ENCODE measurements around the gene FAAH2.
"Not testable (repeated sequence)": the region's sequence is repeated elsewhere in the genome, so short reads cannot be mapped to it uniquely, and the experiment has no call there.

DNA sequence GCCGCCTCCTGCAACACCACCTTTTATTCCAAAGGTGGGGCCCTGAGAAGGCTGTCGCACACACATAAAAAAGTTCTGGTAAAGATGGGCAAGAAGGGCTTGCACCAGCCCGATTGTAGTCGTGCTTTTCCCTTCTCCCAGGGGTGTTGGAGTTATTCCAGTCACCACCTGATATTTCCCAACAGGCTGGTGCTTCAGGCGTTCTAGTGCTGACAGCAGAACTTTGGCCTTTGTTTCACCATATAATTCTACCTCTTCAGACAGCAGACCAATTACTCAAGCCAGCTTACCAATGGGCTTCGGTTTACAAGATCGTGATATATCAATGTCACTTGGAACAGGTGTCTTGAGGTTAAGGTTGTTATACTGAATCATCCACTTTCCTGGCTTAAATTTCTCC, 107.7 kb downstream of the FAAH2 start:
- not testable (repeated sequence) for TF ChIP-seq POLR2A (IDR thresholded peaks at IDR 0.05)
- TF ChIP-seq, protein P1, sequence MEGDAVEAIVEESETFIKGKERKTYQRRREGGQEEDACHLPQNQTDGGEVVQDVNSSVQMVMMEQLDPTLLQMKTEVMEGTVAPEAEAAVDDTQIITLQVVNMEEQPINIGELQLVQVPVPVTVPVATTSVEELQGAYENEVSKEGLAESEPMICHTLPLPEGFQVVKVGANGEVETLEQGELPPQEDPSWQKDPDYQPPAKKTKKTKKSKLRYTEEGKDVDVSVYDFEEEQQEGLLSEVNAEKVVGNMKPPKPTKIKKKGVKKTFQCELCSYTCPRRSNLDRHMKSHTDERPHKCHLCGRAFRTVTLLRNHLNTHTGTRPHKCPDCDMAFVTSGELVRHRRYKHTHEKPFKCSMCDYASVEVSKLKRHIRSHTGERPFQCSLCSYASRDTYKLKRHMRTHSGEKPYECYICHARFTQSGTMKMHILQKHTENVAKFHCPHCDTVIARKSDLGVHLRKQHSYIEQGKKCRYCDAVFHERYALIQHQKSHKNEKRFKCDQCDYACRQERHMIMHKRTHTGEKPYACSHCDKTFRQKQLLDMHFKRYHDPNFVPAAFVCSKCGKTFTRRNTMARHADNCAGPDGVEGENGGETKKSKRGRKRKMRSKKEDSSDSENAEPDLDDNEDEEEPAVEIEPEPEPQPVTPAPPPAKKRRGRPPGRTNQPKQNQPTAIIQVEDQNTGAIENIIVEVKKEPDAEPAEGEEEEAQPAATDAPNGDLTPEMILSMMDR (IDR thresholded peaks at IDR 0.05 in 4 of 5, conservative IDR thresholded peaks at IDR 0.05 in 1 of 5): not testable (repeated sequence)
